HepG2 (cell line): ENCODE data around the gene INO80. TPM values are rescaled to one million over a fixed set of nuclear protein-coding genes. Genes with fewer than 3 reads are reported as not detected.

Experiments used
- ATAC-seq: fragments of 200-7000 bp; cut with Tn5 transposase; 3 replicates; pipeline ENCODE4 v1.9.1; 2020; ENCODE audit warnings: mild to moderate bottlenecking, moderate library complexity
- BruUV-seq: library from RNA; stranded (reverse); fragments of 400-500 nt; replicated peaks from 2 replicates; lab custom pipeline; 2021; lab: Mats Ljungman, UMichigan
- CTCF ChIA-PET: fragments of 300-600 bp; formaldehyde crosslinking; extraction: SDS; loops from one replicate; lab custom pipeline; 2021; ENCODE audit warnings: low total read pairs, inconsistent platforms, low intra/inter-chr PET ratio; lab: Yijun Ruan, JAX
- POLR2A ChIA-PET: fragments of 350-600 bp; sonication (Branson Sonifier 250); formaldehyde crosslinking; loops from one replicate; lab custom pipeline; 2020; ENCODE audit warnings: antibody characterized with exemption, inconsistent platforms; lab: Yijun Ruan, JAX
- DNase-seq: peaks from one replicate; pipeline ENCODE4 v3.0.0-alpha.2; 2015; ENCODE audit warnings: low spot score
- FAIRE-seq: peaks from 3 replicates; lab custom pipeline; 2011; peaks lifted over from hg19 to GRCh38; lab: Jason Lieb, UNC
- H2AFZ ChIP-seq: one replicate; pipeline ENCODE4 v1.6.1; 2011; ENCODE audit warnings: low read length, inconsistent platforms
- H3K27ac ChIP-seq: fragments of 300-600 bp; 3 replicates; pipeline ENCODE4 v1.8.0; 2011; ENCODE audit warnings: mixed run types, mild to moderate bottlenecking, mixed read lengths, low read length, inconsistent platforms; ENCODE audit not compliant: insufficient read depth; ENCODE audit errors: extremely low read length
- H3K27me3 ChIP-seq, 2 experiments: fragments of 200-600 bp in 1 of 2; 2 replicates in 1 of 2; 3 replicates in 1 of 2; pipeline versions ENCODE4 v1.6.0 to v1.8.0; 2011; ENCODE audit warnings: low read length in 2 of 2, mild to moderate bottlenecking in 2 of 2, moderate library complexity in 2 of 2, inconsistent platforms in 1 of 2; ENCODE audit not compliant: insufficient read depth in 2 of 2, control insufficient read depth in 1 of 2
- H3K36me3 ChIP-seq, 2 experiments: fragments of 200-600 bp in 1 of 2; replicated peaks in 1 of 2; 2 replicates in 1 of 2; 3 replicates in 1 of 2; pipeline versions ENCODE4 v1.5.1 to v1.8.0; 2011; ENCODE audit warnings: low read length in 2 of 2, inconsistent platforms in 1 of 2; ENCODE audit not compliant: insufficient read depth in 2 of 2, control insufficient read depth in 1 of 2
- H3K4me1 ChIP-seq: 2 replicates; pipeline ENCODE4 v1.5.1; 2012; ENCODE audit warnings: low read length, inconsistent platforms; ENCODE audit not compliant: insufficient read depth
- H3K4me2 ChIP-seq: 2 replicates; pipeline ENCODE4 v1.6.0; 2011; ENCODE audit warnings: low read depth, low read length, inconsistent platforms
- H3K4me3 ChIP-seq, 3 experiments: fragments of 200-600 bp in 1 of 3; sonication (generic), shearing (Covaris generic) in 1 of 3; replicated peaks in 1 of 3; 2 replicates each; pipeline ENCODE4 v1.5.1; 2011 to 2016; ENCODE audit warnings: low read length in 3 of 3, inconsistent platforms in 2 of 3, low read depth in 2 of 3, mild to moderate bottlenecking in 2 of 3, control low read depth in 1 of 3, mixed read lengths in 1 of 3; ENCODE audit not compliant: insufficient read depth in 1 of 3
- H3K79me2 ChIP-seq: one replicate; pipeline ENCODE4 v1.6.1; 2011; ENCODE audit warnings: low read length, inconsistent platforms; ENCODE audit not compliant: insufficient read depth
- H3K9ac ChIP-seq: 2 replicates; pipeline ENCODE4 v1.6.0; 2011; ENCODE audit warnings: mild to moderate bottlenecking, low read depth, low read length, inconsistent platforms; ENCODE audit not compliant: insufficient read depth
- H3K9me3 ChIP-seq: 2 replicates; pipeline ENCODE4 v1.5.1; 2012; ENCODE audit warnings: mild to moderate bottlenecking, low read length
- H4K20me1 ChIP-seq: 2 replicates; pipeline ENCODE4 v1.6.0; 2011; ENCODE audit warnings: inconsistent platforms, mild to moderate bottlenecking, low read length, moderate library complexity; ENCODE audit not compliant: insufficient read depth
- BCL3 ChIP-seq: sonication (generic); formaldehyde crosslinking; IDR thresholded peaks from 2 replicates; pipeline ENCODE4 v1.5.1; 2020; ENCODE audit warnings: mild to moderate bottlenecking, missing genetic modification reagents, moderate library complexity
- GATAD2A ChIP-seq: IDR thresholded peaks from 2 replicates; pipeline ENCODE4 v1.6.1; 2016
- HOXA7 ChIP-seq: sonication (generic); formaldehyde crosslinking; IDR thresholded peaks from 2 replicates; pipeline ENCODE4 v1.8.1; 2022; ENCODE audit warnings: mild to moderate bottlenecking, missing genetic modification reagents, moderate library complexity
- ONECUT2 ChIP-seq: sonication (generic); formaldehyde crosslinking; IDR thresholded peaks from 2 replicates; pipeline ENCODE4 v1.4.0; 2020; ENCODE audit warnings: missing genetic modification reagents
- SSRP1 ChIP-seq: IDR thresholded peaks from 2 replicates; pipeline ENCODE4 v1.6.1; 2016; ENCODE audit warnings: control low read depth
- ZNF362 ChIP-seq: sonication (generic); formaldehyde crosslinking; IDR thresholded peaks from 2 replicates; pipeline ENCODE4 v1.4.0; 2020; ENCODE audit warnings: missing genetic modification reagents, mild to moderate bottlenecking, borderline replicate concordance
- ZNF772 ChIP-seq: sonication (generic); formaldehyde crosslinking; IDR thresholded peaks from 2 replicates; pipeline ENCODE4 v1.5.0; 2020; ENCODE audit warnings: mild to moderate bottlenecking, missing genetic modification reagents
- ZNF773 ChIP-seq: sonication (generic); formaldehyde crosslinking; IDR thresholded peaks from 2 replicates; pipeline ENCODE4 v1.4.0; 2020; ENCODE audit warnings: missing genetic modification reagents, borderline replicate concordance
- WGBS: methylation state at CpG from one replicate; pipeline ENCODE4 v1.1.6; 2017; ENCODE audit warnings: low lambda C conversion rate; 5-methylcytosine and 5-hydroxymethylcytosine counted together
- in situ Hi-C: cut with HindIII; loops from 2 replicates; pipeline ENCODE4 v1.10.0; 2017; ENCODE audit warnings: low pct_unique_long_range_greater_than_20kb; ENCODE audit not compliant: extremely low pct_ligation_motif_present
- intact Hi-C: fragments of 100-400 bp; cut with micrococcal nuclease; formaldehyde crosslinking; loops from one replicate; pipeline ENCODE4 v1.10.0; 2022; ENCODE audit not compliant: unreplicated experiment
- polyA plus RNA-seq, 8 experiments: library from polyadenylated mRNA; depleted of rRNA in 3 of 8; stranded (reverse) in 7 of 8; unstranded in 1 of 8; fragments of >200 nt; fragmentation: Illumina TruSeq in 4 of 8; extraction: Trizol in 4 of 8; gene quantifications; 2 replicates each; pipeline versions ENCODE4 v1.2.1 to v1.2.3, GENCODE V29; 2011 to 2016; ENCODE audit warnings: low read depth in 4 of 8, missing spikeins in 1 of 8, mixed read lengths in 1 of 8; ENCODE audit not compliant: insufficient read depth in 1 of 8
- total RNA-seq, 5 experiments: library from RNA; depleted of rRNA; stranded (reverse); fragments of >200 nt; fragmentation: Illumina TruSeq; extraction: Trizol; gene quantifications; 2 replicates each; pipeline ENCODE4 v1.2.3, GENCODE V29; 2016; ENCODE audit warnings: low read depth in 1 of 5

INO80 gene
- total and polyA plus RNA-seq, 2 of the 13 experiments (the other 11 are each of a cell fraction or from before 2014, with no cell fraction given) = 3.6 to 14.8 TPM

GRCh38 chr15:40985541-40986330 is 130.3 kb downstream of the INO80 start:
- in situ Hi-C loops (no loop called here), intact Hi-C loops (no loop called here)
- TF ChIP-seq ONECUT2 (CRISPR knock-in tag) = no peak
- no peak for TF ChIP-seq ZNF773
- TF ChIP-seq BCL3 = no peak
- no peak for TF ChIP-seq SSRP1 (CRISPR knock-in tag)
- no peak for TF ChIP-seq ZNF362 (CRISPR knock-in tag)
- no peak for TF ChIP-seq HOXA7 (CRISPR knock-in tag)
- TF ChIP-seq ZNF772 (CRISPR knock-in tag) = no peak
- no peak for TF ChIP-seq GATAD2A (CRISPR knock-in tag)
- ChIA-PET POLR2A (no interaction called here), CTCF (no interaction called here)
- Histone ChIP-seq H3K27me3 (no peaks in the 10 kb centered on the region), H2AFZ (no peak overlapping the region), H3K9ac (no peak overlapping the region), H3K9me3 (no peaks in the 10 kb centered on the region), H3K4me1 (no peaks in the 10 kb centered on the region), H3K4me2 (no peak overlapping the region), H3K4me3 (no peak overlapping the region), H3K27ac (no peak overlapping the region), H3K36me3 (peaks cover 31 to 68% of the 10 kb centered on the region in 2 experiments), H4K20me1 (no peaks in the 10 kb centered on the region), H3K79me2 (no peaks in the 10 kb centered on the region)
- ATAC-seq (no peak), DNase-seq (no peak), FAIRE-seq (no peak)
- no TSS peak for BruUV-seq
- 88% methylated on average over 6 of the region's 6 CpGs for WGBS
